ENCODE results near the gene COL5A1.

DNA sequence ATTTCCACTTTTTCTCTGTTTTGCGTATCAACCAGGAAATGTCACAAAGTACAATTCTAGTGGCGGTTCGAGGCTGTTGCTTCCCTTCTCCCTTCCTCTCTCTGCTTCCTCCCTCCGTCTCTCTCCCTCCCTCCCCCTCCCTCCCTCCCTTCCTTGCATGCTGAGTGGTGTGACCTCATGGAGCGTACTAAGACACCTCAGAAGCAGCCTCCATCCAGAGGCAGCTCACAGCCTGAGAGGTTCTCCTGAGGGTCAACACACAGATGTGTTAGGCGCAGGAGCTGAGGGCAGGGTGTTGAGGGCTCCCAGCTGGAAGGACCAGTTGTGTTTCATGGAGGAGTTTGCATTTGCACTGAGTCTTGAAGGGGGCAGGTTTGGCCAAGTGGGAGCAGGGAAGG lies 57.7 kb downstream of the COL5A1 start:
- TF ChIP-seq POLR2AphosphoS5 (IDR thresholded peaks at IDR 0.05; ENCODE audit: low read depth) = no peak
- TF ChIP-seq CTCF (conservative IDR thresholded peaks at IDR 0.05; ENCODE audit: low read depth in 2 of 2) = no peak
- TF ChIP-seq EZH2phosphoT487 (IDR thresholded peaks at IDR 0.05; ENCODE audit: unreplicated experiment) = no peak

Data from GM23338 (cell line).